ENCODE measurements around the gene SIVA1.

SIVA1 gene

DNA sequence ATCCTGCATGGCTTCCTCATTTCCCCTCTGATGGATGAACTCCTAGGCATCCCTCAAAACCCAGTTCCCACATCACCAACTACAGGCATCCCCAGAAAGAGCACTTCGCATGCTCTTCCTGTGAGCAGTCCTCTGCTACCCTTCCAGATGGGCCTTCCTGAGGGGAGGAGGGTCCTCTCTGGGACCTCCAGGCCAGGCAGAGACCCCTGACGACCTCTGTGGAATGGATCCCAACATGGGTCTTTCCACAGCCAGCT is 40.7 kb downstream of the SIVA1 start:
- no peaks in the 10 kb centered on the region for H4K20me1 ChIP-seq (ENCODE audit: low read depth, low read length)
- TF ChIP-seq EZH2phosphoT487 (conservative IDR thresholded peaks at IDR 0.05; ENCODE audit: low read length) (no peak), CTCF (IDR thresholded peaks at IDR 0.05; ENCODE audit: insufficient read depth, low read length, poor library complexity, severe bottlenecking) (no peak)
- peak overlapping the region; percentile 88 for H3K4me2 ChIP-seq (ENCODE audit: low read depth, low read length, poor library complexity, severe bottlenecking)
- H3K27ac ChIP-seq (ENCODE audit: low read depth, low read length) = no peak overlapping the region
- peak overlapping the region; percentile 7; the same call in 1 of the 2 replicates for H3K9ac ChIP-seq (ENCODE audit: low read length)
- no peaks in the 10 kb centered on the region for H3K36me3 ChIP-seq (ENCODE audit: low read length)
- no peak overlapping the region for H3K4me3 ChIP-seq (ENCODE audit: insufficient read depth, low read length, poor library complexity, severe bottlenecking)
- no peak overlapping the region for H2AFZ ChIP-seq (ENCODE audit: low read depth, low read length, severe bottlenecking)
- H3F3A ChIP-seq (ENCODE audit: insufficient read depth) = 0 out of 2 replicates have a peak, but pooled peaks cover 9% of the 10 kb centered on the region
- no peaks in the 10 kb centered on the region for H3K9me2 ChIP-seq (replicated peaks; ENCODE audit: insufficient read depth, low read length)
- H3K27me3 ChIP-seq (ENCODE audit: low read length) = no peaks in the 10 kb centered on the region
- H3K79me2 ChIP-seq (ENCODE audit: insufficient read depth, low read length) = peaks cover 8% of the 10 kb centered on the region; the same call in 1 of the 2 replicates
- no peaks in the 10 kb centered on the region for H3K9me3 ChIP-seq (ENCODE audit: insufficient read depth, low read length)

GRCh38 chr14:104794099-104794498 is 41.2 kb downstream of the SIVA1 start:
- Histone ChIP-seq H3K9me2 (replicated peaks; ENCODE audit: insufficient read depth, low read length) (no peaks in the 10 kb centered on the region), H3K27me3 (ENCODE audit: low read length) (no peaks in the 10 kb centered on the region), H3K79me2 (ENCODE audit: insufficient read depth, low read length) (peaks cover 8% of the 10 kb centered on the region; the same call in 1 of the 2 replicates), H3K9ac (ENCODE audit: low read length) (peak overlapping the region; percentile 85), H3K9me3 (ENCODE audit: insufficient read depth, low read length) (no peaks in the 10 kb centered on the region), H3K4me3 (ENCODE audit: insufficient read depth, low read length, poor library complexity, severe bottlenecking) (peak overlapping the region; percentile 71), H3F3A (ENCODE audit: insufficient read depth) (0 out of 2 replicates have a peak, but pooled peaks cover 9% of the 10 kb centered on the region), H3K36me3 (ENCODE audit: low read length) (no peaks in the 10 kb centered on the region), H4K20me1 (ENCODE audit: low read depth, low read length) (no peaks in the 10 kb centered on the region), H3K4me2 (ENCODE audit: low read depth, low read length, poor library complexity, severe bottlenecking) (peak overlapping the region; percentile 88), H3K27ac (ENCODE audit: low read depth, low read length) (no peak overlapping the region), H2AFZ (ENCODE audit: low read depth, low read length, severe bottlenecking) (no peak overlapping the region)
- no peak for TF ChIP-seq EZH2phosphoT487 (conservative IDR thresholded peaks at IDR 0.05; ENCODE audit: low read length)
- no peak for TF ChIP-seq CTCF (IDR thresholded peaks at IDR 0.05; ENCODE audit: insufficient read depth, low read length, poor library complexity, severe bottlenecking)

DNA sequence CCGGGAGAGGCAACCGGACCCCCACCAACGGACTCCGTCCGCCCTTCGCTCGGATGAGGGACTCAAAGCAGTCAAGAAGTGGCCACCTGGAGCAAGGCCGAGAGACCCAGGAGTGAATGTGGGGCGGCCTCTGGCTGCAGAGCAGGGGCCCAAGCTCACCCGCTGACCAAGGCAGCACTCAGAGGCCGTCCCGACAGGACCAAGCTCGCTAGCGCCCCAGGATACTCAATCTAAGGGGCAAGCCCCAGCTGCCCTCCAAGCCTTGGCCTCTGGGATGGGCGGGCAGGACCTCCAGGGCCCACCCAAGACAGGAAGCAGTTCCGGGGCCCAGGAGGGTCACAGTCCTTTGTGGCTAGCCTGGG is 41.7 kb downstream of the SIVA1 start:
- Histone ChIP-seq H3K9me2 (replicated peaks; ENCODE audit: insufficient read depth, low read length) (no peaks in the 10 kb centered on the region), H3K9ac (ENCODE audit: low read length) (peak overlapping the region; percentile 85), H4K20me1 (ENCODE audit: low read depth, low read length) (no peaks in the 10 kb centered on the region), H3K36me3 (ENCODE audit: low read length) (no peaks in the 10 kb centered on the region), H3K27ac (ENCODE audit: low read depth, low read length) (peak overlapping the region; percentile 36), H3K4me2 (ENCODE audit: low read depth, low read length, poor library complexity, severe bottlenecking) (peak overlapping the region; percentile 88), H3K4me3 (ENCODE audit: insufficient read depth, low read length, poor library complexity, severe bottlenecking) (peak overlapping the region; percentile 71), H3K79me2 (ENCODE audit: insufficient read depth, low read length) (peaks cover 8% of the 10 kb centered on the region; the same call in 1 of the 2 replicates), H2AFZ (ENCODE audit: low read depth, low read length, severe bottlenecking) (no peak overlapping the region), H3F3A (ENCODE audit: insufficient read depth) (peaks cover 13% of the 10 kb centered on the region; the same call in 1 of the 2 replicates), H3K27me3 (ENCODE audit: low read length) (no peaks in the 10 kb centered on the region), H3K9me3 (ENCODE audit: insufficient read depth, low read length) (no peaks in the 10 kb centered on the region)
- TF ChIP-seq CTCF (IDR thresholded peaks at IDR 0.05; ENCODE audit: insufficient read depth, low read length, poor library complexity, severe bottlenecking) = no peak
- no peak for TF ChIP-seq EZH2phosphoT487 (conservative IDR thresholded peaks at IDR 0.05; ENCODE audit: low read length)

Data from SU-DHL-6 (cell line).